Dedifferentiated amniotic fluid mesenchymal stem cell (primary cell): Measurements from ENCODE around the gene GPX3.

Experiments used
- DNase-seq: peaks from one replicate; pipeline ENCODE4 v3.0.0-alpha.2; 2016; ENCODE audit errors: extremely low spot score

The GPX3 gene

DNA sequence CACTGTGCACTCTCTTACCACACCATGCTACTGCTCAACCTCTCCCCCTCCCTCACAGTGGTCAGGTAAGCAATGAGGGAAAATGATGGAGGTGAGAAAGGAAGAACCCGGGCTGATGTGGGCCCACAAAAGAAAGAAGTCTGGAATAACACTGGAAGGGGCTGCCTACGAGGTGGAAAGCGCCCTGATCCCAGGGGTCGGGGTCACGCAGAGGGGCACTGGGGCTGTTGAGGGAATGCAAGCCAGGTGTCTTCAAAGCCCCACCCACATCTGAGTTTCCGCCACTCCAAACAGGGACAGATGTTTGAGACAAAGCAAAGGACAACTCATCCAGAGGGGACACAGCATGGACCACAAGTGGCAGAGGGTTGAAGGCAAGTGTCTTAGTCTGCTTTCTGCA, 56.2 kb downstream of the GPX3 start:
- DNase-seq: no peak

DNA sequence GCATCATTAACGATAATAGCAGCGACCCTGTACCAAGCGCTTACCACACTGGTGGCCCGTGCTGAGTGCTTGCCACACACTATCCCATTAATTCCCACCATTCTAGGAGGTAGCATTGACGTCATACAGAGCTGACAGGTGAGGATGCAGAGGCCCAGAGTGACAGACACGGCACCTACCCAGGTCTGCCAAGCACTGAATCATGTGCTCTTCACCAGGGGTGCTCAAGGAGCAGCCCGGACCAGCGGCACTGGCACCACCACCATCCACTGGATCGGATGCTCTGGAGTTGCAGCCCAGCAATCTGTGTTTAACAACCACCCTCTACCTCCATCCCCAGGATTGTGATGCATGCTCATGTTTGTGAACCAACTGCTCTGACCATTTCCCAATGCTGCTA, 57.0 kb downstream of the GPX3 start:
- DNase-seq: no peak

DNA sequence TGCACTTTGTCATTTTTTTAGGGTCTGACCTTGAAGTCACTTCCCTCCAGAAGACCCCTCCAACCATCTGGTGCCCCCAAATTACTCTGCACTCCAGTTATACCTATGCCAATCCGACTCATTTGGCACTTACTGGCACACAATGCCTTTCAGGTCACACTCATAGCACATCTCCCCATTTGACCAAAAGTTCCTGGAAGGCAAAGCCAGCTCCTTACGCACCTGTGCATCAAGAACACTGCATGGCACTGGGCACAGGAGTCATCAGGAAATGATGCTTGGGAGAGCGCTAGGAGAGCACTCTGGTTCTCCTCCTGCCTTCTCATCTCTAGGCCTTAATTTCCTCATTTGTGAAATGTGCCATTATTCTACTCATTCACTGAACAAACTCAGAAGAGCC, 57.6 kb downstream of the GPX3 start:
- no peak for DNase-seq
